ENCODE results near the gene TRIM8.

TRIM8 gene

GRCh38 chr10:102642736-102643335, 1.4 kb upstream of the TRIM8 start:
- Histone ChIP-seq H3K9me2 (replicated peaks; ENCODE audit: insufficient read depth, low read length) (no peaks in the 10 kb centered on the region), H3K79me2 (ENCODE audit: insufficient read depth, low read length) (peaks cover 15% of the 10 kb centered on the region; the same call in 1 of the 2 replicates), H3K4me2 (ENCODE audit: low read depth, low read length, poor library complexity, severe bottlenecking) (peak overlapping the region; percentile 73), H3K36me3 (ENCODE audit: low read length) (no peaks in the 10 kb centered on the region), H3K9ac (ENCODE audit: low read length) (peak overlapping the region; percentile 84), H3K4me3 (ENCODE audit: insufficient read depth, low read length, poor library complexity, severe bottlenecking) (peak overlapping the region; percentile 76), H2AFZ (ENCODE audit: low read depth, low read length, severe bottlenecking) (peak overlapping the region; percentile 78), H3K27ac (ENCODE audit: low read depth, low read length) (peak overlapping the region; percentile 87), H4K20me1 (ENCODE audit: low read depth, low read length) (no peaks in the 10 kb centered on the region), H3F3A (ENCODE audit: insufficient read depth) (peaks cover 28% of the 10 kb centered on the region), H3K9me3 (ENCODE audit: insufficient read depth, low read length) (peaks cover 6% of the 10 kb centered on the region; the same call in 1 of the 2 replicates), H3K27me3 (ENCODE audit: low read length) (no peaks in the 10 kb centered on the region)
- TF ChIP-seq CTCF (IDR thresholded peaks at IDR 0.05; ENCODE audit: insufficient read depth, low read length, poor library complexity, severe bottlenecking) = no peak
- TF ChIP-seq EZH2phosphoT487 (conservative IDR thresholded peaks at IDR 0.05; ENCODE audit: low read length) = no peak

DNA sequence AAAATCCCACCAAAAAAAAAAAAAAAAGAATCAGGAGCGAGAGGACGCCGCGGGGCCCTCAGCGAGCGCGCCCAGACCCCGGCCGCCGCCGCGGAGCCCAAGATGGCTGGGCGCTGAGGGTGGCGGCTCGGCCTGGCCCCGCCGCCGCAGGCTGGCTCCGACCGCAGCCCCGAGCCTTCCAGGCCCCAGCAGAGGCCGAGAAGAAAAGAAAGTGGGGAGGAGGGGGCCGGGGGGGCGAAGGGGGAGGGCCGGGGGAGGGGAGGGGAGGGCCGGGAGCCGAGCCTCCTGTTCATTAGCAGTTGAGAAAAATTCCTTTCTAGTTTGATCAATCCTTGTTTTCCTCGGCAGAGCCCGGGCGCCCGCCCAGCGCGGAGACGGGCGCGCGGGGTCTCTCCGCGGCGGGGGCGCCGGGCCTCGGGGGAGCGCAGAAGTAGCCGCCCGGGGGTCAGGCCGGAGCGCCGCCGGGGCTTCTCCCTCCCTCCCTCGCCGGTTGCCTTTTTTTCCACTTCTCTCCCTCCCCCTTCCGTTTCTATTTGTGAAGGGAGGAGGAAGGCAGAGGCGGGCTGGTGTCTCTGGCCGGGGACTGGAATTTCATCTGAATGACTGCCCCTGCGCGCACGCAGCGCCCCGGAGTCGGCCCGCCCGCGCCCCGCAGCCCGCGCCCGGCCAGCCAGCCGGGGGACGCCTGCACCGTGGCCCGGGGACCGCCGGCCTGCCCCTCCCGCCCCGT, 778 bp upstream of the TRIM8 start:
- H3K9me2 ChIP-seq (replicated peaks; ENCODE audit: insufficient read depth, low read length) = no peaks in the 10 kb centered on the region
- H3K79me2 ChIP-seq (ENCODE audit: insufficient read depth, low read length) = peaks cover 17% of the 10 kb centered on the region; the same call in 1 of the 2 replicates
- H3K27ac ChIP-seq (ENCODE audit: low read depth, low read length) = peak overlapping the region; percentile 87
- peak overlapping the region; percentile 73 for H3K4me2 ChIP-seq (ENCODE audit: low read depth, low read length, poor library complexity, severe bottlenecking)
- peaks cover 28% of the 10 kb centered on the region for H3F3A ChIP-seq (ENCODE audit: insufficient read depth)
- no peak for TF ChIP-seq EZH2phosphoT487 (conservative IDR thresholded peaks at IDR 0.05; ENCODE audit: low read length)
- TF ChIP-seq CTCF (IDR thresholded peaks at IDR 0.05; ENCODE audit: insufficient read depth, low read length, poor library complexity, severe bottlenecking) = no peak
- peak overlapping the region; percentile 76 for H3K4me3 ChIP-seq (ENCODE audit: insufficient read depth, low read length, poor library complexity, severe bottlenecking)
- no peaks in the 10 kb centered on the region for H3K27me3 ChIP-seq (ENCODE audit: low read length)
- H3K9ac ChIP-seq (ENCODE audit: low read length) = peak overlapping the region; percentile 84
- H4K20me1 ChIP-seq (ENCODE audit: low read depth, low read length) = no peaks in the 10 kb centered on the region
- peaks cover 6% of the 10 kb centered on the region; the same call in 1 of the 2 replicates for H3K9me3 ChIP-seq (ENCODE audit: insufficient read depth, low read length)
- no peaks in the 10 kb centered on the region for H3K36me3 ChIP-seq (ENCODE audit: low read length)
- peak overlapping the region; percentile 78 for H2AFZ ChIP-seq (ENCODE audit: low read depth, low read length, severe bottlenecking)

DNA sequence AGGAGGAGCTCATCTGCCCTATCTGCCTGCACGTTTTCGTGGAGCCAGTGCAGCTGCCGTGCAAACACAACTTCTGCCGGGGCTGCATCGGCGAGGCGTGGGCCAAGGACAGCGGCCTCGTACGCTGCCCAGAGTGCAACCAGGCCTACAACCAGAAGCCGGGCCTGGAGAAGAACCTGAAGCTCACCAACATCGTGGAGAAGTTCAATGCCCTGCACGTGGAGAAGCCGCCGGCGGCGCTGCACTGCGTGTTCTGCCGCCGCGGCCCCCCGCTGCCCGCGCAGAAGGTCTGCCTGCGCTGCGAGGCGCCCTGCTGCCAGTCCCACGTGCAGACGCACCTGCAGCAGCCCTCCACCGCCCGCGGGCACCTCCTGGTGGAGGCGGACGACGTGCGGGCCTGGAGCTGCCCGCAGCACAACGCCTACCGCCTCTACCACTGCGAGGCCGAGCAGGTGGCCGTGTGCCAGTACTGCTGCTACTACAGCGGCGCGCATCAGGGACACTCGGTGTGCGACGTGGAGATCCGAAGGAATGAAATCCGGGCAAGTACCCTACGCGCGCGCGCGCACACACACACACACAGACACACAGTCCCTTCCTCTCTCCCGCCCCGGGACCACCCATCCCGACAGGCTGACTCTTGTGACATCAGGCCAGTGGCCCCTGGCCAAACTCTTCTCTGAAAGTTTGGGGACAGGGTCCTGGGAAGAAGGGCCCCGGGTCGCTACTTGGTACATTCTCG, 538 bp downstream of the TRIM8 start:
- H3K79me2 ChIP-seq (ENCODE audit: insufficient read depth, low read length) = peaks cover 26% of the 10 kb centered on the region
- TF ChIP-seq EZH2phosphoT487 (conservative IDR thresholded peaks at IDR 0.05; ENCODE audit: low read length) (no peak), CTCF (IDR thresholded peaks at IDR 0.05; ENCODE audit: insufficient read depth, low read length, poor library complexity, severe bottlenecking) (peak; percentile 61)
- peak overlapping the region; percentile 73 for H3K4me2 ChIP-seq (ENCODE audit: low read depth, low read length, poor library complexity, severe bottlenecking)
- peak overlapping the region; percentile 84 for H3K9ac ChIP-seq (ENCODE audit: low read length)
- peak overlapping the region; percentile 60 for H3K4me3 ChIP-seq (ENCODE audit: insufficient read depth, low read length, poor library complexity, severe bottlenecking)
- no peaks in the 10 kb centered on the region for H3K27me3 ChIP-seq (ENCODE audit: low read length)
- H3F3A ChIP-seq (ENCODE audit: insufficient read depth) = peaks cover 28% of the 10 kb centered on the region
- H3K36me3 ChIP-seq (ENCODE audit: low read length) = no peaks in the 10 kb centered on the region
- peak overlapping the region; percentile 87 for H3K27ac ChIP-seq (ENCODE audit: low read depth, low read length)
- no peaks in the 10 kb centered on the region for H4K20me1 ChIP-seq (ENCODE audit: low read depth, low read length)
- H3K9me3 ChIP-seq (ENCODE audit: insufficient read depth, low read length) = peaks cover 6% of the 10 kb centered on the region; the same call in 1 of the 2 replicates
- H3K9me2 ChIP-seq (replicated peaks; ENCODE audit: insufficient read depth, low read length) = no peaks in the 10 kb centered on the region
- H2AFZ ChIP-seq (ENCODE audit: low read depth, low read length, severe bottlenecking) = peak overlapping the region; percentile 76

All from SU-DHL-6 (cell line).